NCI-H146 treated with DMSO at 0.1 percent for 48 hours (cell line): ENCODE results near the gene CSNK1G2.

Experiments
- DNase-seq: peaks from one replicate; lab custom pipeline; 2025; ENCODE audit not compliant: unreplicated experiment; lab: John Stamatoyannopoulos, UW

The CSNK1G2 gene

GRCh38 chr19:1943661-1944087 lies 2.7 kb downstream of the CSNK1G2 start:
- no peak for DNase-seq

GRCh38 chr19:1944088-1944915 lies 3.3 kb downstream of the CSNK1G2 start:
- no peak for DNase-seq

- no peak for DNase-seq
Measured at GRCh38 chr19:1944916-1945561, 4.1 kb downstream of the CSNK1G2 start.

GRCh38 chr19:1945899-1946298 lies 4.9 kb downstream of the CSNK1G2 start:
- DNase-seq, result no peak

- DNase-seq, result no peak
Measured at GRCh38 chr19:1947651-1948209, 6.8 kb downstream of the CSNK1G2 start.

- no peak for DNase-seq
Measured at GRCh38 chr19:1949304-1950101, 8.5 kb downstream of the CSNK1G2 start.

- no peak for DNase-seq
Measured at GRCh38 chr19:1950640-1951039, 9.7 kb downstream of the CSNK1G2 start.

- no peak for DNase-seq
Measured at GRCh38 chr19:1952635-1953034, 11.7 kb downstream of the CSNK1G2 start.

- DNase-seq, result no peak
Measured at GRCh38 chr19:1953037-1953436, 12.1 kb downstream of the CSNK1G2 start.

GRCh38 chr19:1953441-1954094 lies 12.6 kb downstream of the CSNK1G2 start:
- no peak for DNase-seq

GRCh38 chr19:1954532-1954933 lies 13.6 kb downstream of the CSNK1G2 start:
- no peak for DNase-seq

- no peak for DNase-seq
Measured at GRCh38 chr19:1955171-1956121, 14.5 kb downstream of the CSNK1G2 start.

GRCh38 chr19:1956122-1956494 lies 15.1 kb downstream of the CSNK1G2 start:
- no peak for DNase-seq

- no peak for DNase-seq
Measured at GRCh38 chr19:1956868-1957492, 16.0 kb downstream of the CSNK1G2 start.

GRCh38 chr19:1957562-1958248 lies 16.7 kb downstream of the CSNK1G2 start:
- DNase-seq, result no peak

GRCh38 chr19:1959928-1960589 lies 19.1 kb downstream of the CSNK1G2 start:
- DNase-seq, result no peak

GRCh38 chr19:1961000-1961883 lies 20.3 kb downstream of the CSNK1G2 start:
- DNase-seq, result no peak
